Astrocyte (in vitro differentiated cells and primary cell): ENCODE results near the gene COL28A1. TPM values are rescaled to one million over a fixed set of nuclear protein-coding genes. Genes with fewer than 3 reads are reported as not detected.
A peak's percentile ranks its signal among the peaks of the same experiment; 100 is the strongest.

Source experiments
- DNase-seq: peaks from one replicate; pipeline ENCODE4 v3.0.0-alpha.2; 2010; ENCODE audit warnings: low read depth
- FAIRE-seq: peaks from 2 replicates; lab custom pipeline; 2011; peaks lifted over from hg19 to GRCh38; lab: Jason Lieb, UNC
- H2AFZ ChIP-seq: 2 replicates; pipeline ENCODE4 v1.6.0; 2012; ENCODE audit warnings: low read depth, low read length, inconsistent platforms
- H3K27ac ChIP-seq: 2 replicates; pipeline ENCODE4 v1.5.1; 2011; ENCODE audit warnings: low read depth, low read length, inconsistent platforms
- H3K27me3 ChIP-seq: 2 replicates; pipeline ENCODE4 v1.6.0; 2011; ENCODE audit warnings: low read length, inconsistent platforms; ENCODE audit not compliant: insufficient read depth
- H3K36me3 ChIP-seq: 2 replicates; pipeline ENCODE4 v1.5.1; 2011; ENCODE audit warnings: low read length, inconsistent platforms; ENCODE audit not compliant: insufficient read depth
- H3K4me1 ChIP-seq: 2 replicates; pipeline ENCODE4 v1.5.1; 2011; ENCODE audit warnings: low read length, inconsistent platforms; ENCODE audit not compliant: insufficient read depth
- H3K4me2 ChIP-seq: 2 replicates; pipeline ENCODE4 v1.6.0; 2012; ENCODE audit warnings: low read length, inconsistent platforms
- H3K4me3 ChIP-seq: 2 replicates; pipeline ENCODE4 v1.5.1; 2011; ENCODE audit warnings: low read depth, mild to moderate bottlenecking, low read length, inconsistent platforms; ENCODE audit not compliant: insufficient read depth
- H3K79me2 ChIP-seq: 2 replicates; pipeline ENCODE4 v1.6.0; 2012; ENCODE audit warnings: mild to moderate bottlenecking, low read length, inconsistent platforms; ENCODE audit not compliant: insufficient read depth
- H3K9ac ChIP-seq: 2 replicates; pipeline ENCODE4 v1.6.0; 2012; ENCODE audit warnings: mild to moderate bottlenecking, low read length, inconsistent platforms
- H3K9me3 ChIP-seq: 2 replicates; pipeline ENCODE4 v1.5.1; 2012; ENCODE audit warnings: low read depth, mild to moderate bottlenecking, low read length, inconsistent platforms; ENCODE audit not compliant: insufficient read depth
- H4K20me1 ChIP-seq: 2 replicates; pipeline ENCODE4 v1.6.0; 2012; ENCODE audit warnings: low read length, inconsistent platforms; ENCODE audit not compliant: insufficient read depth
- H3K27ac Mint-ChIP-seq: one replicate; pipeline ENCODE4 v1.8.0; 2021; ENCODE audit warnings: mild to moderate bottlenecking, mixed read lengths; ENCODE audit not compliant: unreplicated experiment
- H3K27me3 Mint-ChIP-seq: one replicate; pipeline ENCODE4 v1.8.0; 2021; ENCODE audit warnings: low read depth, mixed read lengths; ENCODE audit not compliant: unreplicated experiment
- H3K36me3 Mint-ChIP-seq: one replicate; pipeline ENCODE4 v1.8.0; 2021; ENCODE audit warnings: low read depth, mixed read lengths; ENCODE audit not compliant: unreplicated experiment
- H3K4me1 Mint-ChIP-seq: one replicate; pipeline ENCODE4 v1.8.0; 2021; ENCODE audit warnings: low read depth, mixed read lengths; ENCODE audit not compliant: unreplicated experiment
- H3K4me3 Mint-ChIP-seq: one replicate; pipeline ENCODE4 v1.8.0; 2021; ENCODE audit warnings: mild to moderate bottlenecking, moderate library complexity, mixed read lengths; ENCODE audit not compliant: unreplicated experiment
- H3K9me3 Mint-ChIP-seq: one replicate; pipeline ENCODE4 v1.8.0; 2021; ENCODE audit warnings: mild to moderate bottlenecking, mixed read lengths; ENCODE audit not compliant: unreplicated experiment
- EZH2 ChIP-seq: IDR thresholded peaks from 2 replicates; pipeline ENCODE4 v1.6.1; 2012; ENCODE audit warnings: mild to moderate bottlenecking, low read length, inconsistent platforms; ENCODE audit not compliant: insufficient read depth
- total RNA-seq: library from RNA; stranded (reverse); gene quantifications from 2 replicates; pipeline ENCODE4 v1.2.1, GENCODE V29; 2021
- TF ChIP-seq, protein P1 (sequence below): IDR thresholded peaks from 2 replicates; pipeline ENCODE4 v1.5.1; 2011; ENCODE audit warnings: low read depth, mild to moderate bottlenecking, inconsistent platforms, low read length, moderate library complexity; ENCODE audit not compliant: insufficient read depth

The COL28A1 gene
- total RNA-seq, 1 donor from 2014 or later, result 0.11 TPM

DNA sequence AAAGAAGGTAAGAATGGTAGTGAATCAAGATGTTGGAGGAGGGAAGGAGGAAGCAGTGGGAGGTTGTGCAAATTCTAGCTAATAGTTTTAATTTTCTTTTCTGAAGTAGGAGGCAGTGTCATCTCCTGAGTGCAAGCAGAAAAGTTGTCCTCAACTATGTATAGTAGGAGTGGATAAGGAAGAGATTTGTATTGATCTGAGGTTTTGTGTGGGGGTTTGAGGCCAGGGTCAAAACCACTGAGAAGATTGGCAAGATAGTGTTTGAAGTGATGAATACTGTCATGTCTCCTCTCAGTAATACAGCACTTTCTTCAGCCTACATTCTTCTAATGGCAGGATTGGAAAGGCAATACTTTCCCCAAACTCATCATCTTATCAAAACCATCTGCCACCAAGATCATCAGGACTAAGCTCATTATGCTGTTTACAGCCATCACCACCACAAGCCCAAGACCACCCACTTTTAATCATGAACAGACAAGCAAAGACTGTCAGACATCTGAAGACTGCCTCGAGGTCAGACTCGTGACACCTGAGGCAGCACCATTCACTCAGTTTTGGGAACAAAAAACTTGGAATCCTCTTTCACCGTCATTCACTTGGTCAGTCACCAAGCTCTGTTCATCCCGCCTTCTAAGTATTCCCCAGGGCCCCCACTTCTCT, 29.5 kb upstream of the COL28A1 start:
- Mint-ChIP-seq H3K27ac (no peak overlapping the region), H3K4me3 (no peak overlapping the region), H3K9me3 (no peaks in the 10 kb centered on the region), H3K4me1 (peaks cover 5% of the 10 kb centered on the region), H3K27me3 (no peaks in the 10 kb centered on the region), H3K36me3 (peaks cover 1% of the 10 kb centered on the region)
- DNase-seq (no peak), FAIRE-seq (no peak)
- H3K4me2 ChIP-seq, result no peak overlapping the region
- H3K79me2 ChIP-seq, result peaks cover 29% of the 10 kb centered on the region
- no peaks in the 10 kb centered on the region for H3K36me3 ChIP-seq
- H3K27me3 ChIP-seq, result no peaks in the 10 kb centered on the region
- TF ChIP-seq EZH2, result no peak
- TF ChIP-seq, protein P1, sequence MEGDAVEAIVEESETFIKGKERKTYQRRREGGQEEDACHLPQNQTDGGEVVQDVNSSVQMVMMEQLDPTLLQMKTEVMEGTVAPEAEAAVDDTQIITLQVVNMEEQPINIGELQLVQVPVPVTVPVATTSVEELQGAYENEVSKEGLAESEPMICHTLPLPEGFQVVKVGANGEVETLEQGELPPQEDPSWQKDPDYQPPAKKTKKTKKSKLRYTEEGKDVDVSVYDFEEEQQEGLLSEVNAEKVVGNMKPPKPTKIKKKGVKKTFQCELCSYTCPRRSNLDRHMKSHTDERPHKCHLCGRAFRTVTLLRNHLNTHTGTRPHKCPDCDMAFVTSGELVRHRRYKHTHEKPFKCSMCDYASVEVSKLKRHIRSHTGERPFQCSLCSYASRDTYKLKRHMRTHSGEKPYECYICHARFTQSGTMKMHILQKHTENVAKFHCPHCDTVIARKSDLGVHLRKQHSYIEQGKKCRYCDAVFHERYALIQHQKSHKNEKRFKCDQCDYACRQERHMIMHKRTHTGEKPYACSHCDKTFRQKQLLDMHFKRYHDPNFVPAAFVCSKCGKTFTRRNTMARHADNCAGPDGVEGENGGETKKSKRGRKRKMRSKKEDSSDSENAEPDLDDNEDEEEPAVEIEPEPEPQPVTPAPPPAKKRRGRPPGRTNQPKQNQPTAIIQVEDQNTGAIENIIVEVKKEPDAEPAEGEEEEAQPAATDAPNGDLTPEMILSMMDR, result no peak
- no peak overlapping the region for H3K27ac ChIP-seq
- H2AFZ ChIP-seq, result no peak overlapping the region
- H3K4me3 ChIP-seq, result no peak overlapping the region
- H4K20me1 ChIP-seq, result peaks cover 14% of the 10 kb centered on the region
- H3K9ac ChIP-seq, result no peak overlapping the region
- H3K4me1 ChIP-seq, result peaks cover 17% of the 10 kb centered on the region
- no peaks in the 10 kb centered on the region for H3K9me3 ChIP-seq

DNA sequence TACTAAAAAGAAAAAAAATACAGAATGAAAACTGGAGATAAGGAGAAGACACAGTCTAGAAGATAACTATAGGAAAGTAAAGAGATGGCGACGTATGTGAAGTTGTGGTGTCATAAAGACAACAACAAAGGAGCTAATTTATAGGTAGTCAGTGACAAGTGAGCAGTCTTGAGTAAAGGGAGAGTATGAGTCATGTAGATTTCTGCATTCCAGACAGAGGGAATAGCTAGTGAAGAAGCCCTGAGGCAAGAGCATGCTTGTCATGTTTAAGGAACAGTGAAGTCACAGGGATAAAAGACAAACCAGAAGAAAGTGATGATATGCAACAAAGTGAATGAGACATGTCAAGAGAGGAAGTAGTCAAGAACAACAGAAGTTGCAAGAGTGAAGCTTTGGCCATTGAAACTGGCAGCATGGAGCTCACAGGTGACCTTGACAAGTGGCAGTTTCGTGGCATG, 28.7 kb upstream of the COL28A1 start:
- peaks cover 17% of the 10 kb centered on the region for H3K4me1 ChIP-seq
- no peak for TF ChIP-seq EZH2
- TF ChIP-seq, protein P1, result no peak
- Mint-ChIP-seq H3K36me3 (no peaks in the 10 kb centered on the region), H3K9me3 (no peaks in the 10 kb centered on the region), H3K4me3 (no peak overlapping the region), H3K4me1 (peaks cover 5% of the 10 kb centered on the region), H3K27me3 (no peaks in the 10 kb centered on the region), H3K27ac (no peak overlapping the region)
- H3K4me3 ChIP-seq, result no peak overlapping the region
- no peak overlapping the region for H3K27ac ChIP-seq
- peaks cover 21% of the 10 kb centered on the region for H3K79me2 ChIP-seq
- no peaks in the 10 kb centered on the region for H3K36me3 ChIP-seq
- FAIRE-seq (peak; percentile 45), DNase-seq (peak; percentile 76)
- no peaks in the 10 kb centered on the region for H3K9me3 ChIP-seq
- H3K9ac ChIP-seq, result no peak overlapping the region
- H2AFZ ChIP-seq, result no peak overlapping the region
- H3K4me2 ChIP-seq, result peak overlapping the region; percentile 30
- no peaks in the 10 kb centered on the region for H3K27me3 ChIP-seq
- H4K20me1 ChIP-seq, result peaks cover 8% of the 10 kb centered on the region

DNA sequence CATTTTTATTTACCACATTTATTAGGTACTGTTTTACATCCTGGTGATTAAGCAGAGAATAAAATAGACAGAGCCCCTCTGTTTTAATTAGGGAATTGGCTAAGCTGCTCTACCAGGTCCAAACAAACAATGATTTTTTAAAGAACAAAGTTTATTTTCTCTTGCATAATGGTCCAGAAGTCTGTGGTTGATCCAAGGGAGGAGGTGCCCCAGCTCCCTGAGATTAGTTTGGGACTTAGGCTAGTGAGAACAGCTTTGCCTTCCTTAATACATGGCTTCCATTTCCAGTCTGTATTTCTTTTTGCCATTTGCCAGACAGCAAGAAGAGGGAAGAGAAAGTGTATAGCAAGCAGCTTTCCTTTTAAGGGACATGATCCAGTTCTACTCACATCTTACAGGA, 28.1 kb upstream of the COL28A1 start:
- H3K4me2 ChIP-seq, result peak overlapping the region; percentile 30
- DNase-seq (no peak), FAIRE-seq (no peak)
- no peaks in the 10 kb centered on the region for H3K36me3 ChIP-seq
- H2AFZ ChIP-seq, result no peak overlapping the region
- no peak overlapping the region for H3K27ac Mint-ChIP-seq
- peaks cover 16% of the 10 kb centered on the region for H3K79me2 ChIP-seq
- H3K27ac ChIP-seq, result no peak overlapping the region
- peaks cover 17% of the 10 kb centered on the region for H3K4me1 ChIP-seq
- H3K27me3 ChIP-seq, result no peaks in the 10 kb centered on the region
- H3K4me3 ChIP-seq, result no peak overlapping the region
- no peak for TF ChIP-seq EZH2
- TF ChIP-seq, protein P1, result no peak
- H3K9ac ChIP-seq, result no peak overlapping the region
- no peaks in the 10 kb centered on the region for H3K27me3 Mint-ChIP-seq
- no peaks in the 10 kb centered on the region for H3K36me3 Mint-ChIP-seq
- peaks cover 3% of the 10 kb centered on the region for H3K9me3 Mint-ChIP-seq
- no peaks in the 10 kb centered on the region for H3K9me3 ChIP-seq
- peaks cover 5% of the 10 kb centered on the region for H4K20me1 ChIP-seq
- peaks cover 5% of the 10 kb centered on the region for H3K4me1 Mint-ChIP-seq
- no peak overlapping the region for H3K4me3 Mint-ChIP-seq
